HG03460 (cell line): Measurements from ENCODE around the gene CD7.
"Not testable (repeated sequence)": the region's sequence is repeated elsewhere in the genome, so short reads cannot be mapped to it uniquely, and the experiment has no call there.

Source experiments
- ATAC-seq: cut with Tn5 transposase; IDR thresholded peaks from one replicate; pipeline ENCODE4 v1.9.1; 2021; ENCODE audit not compliant: unreplicated experiment

CD7 gene

DNA sequence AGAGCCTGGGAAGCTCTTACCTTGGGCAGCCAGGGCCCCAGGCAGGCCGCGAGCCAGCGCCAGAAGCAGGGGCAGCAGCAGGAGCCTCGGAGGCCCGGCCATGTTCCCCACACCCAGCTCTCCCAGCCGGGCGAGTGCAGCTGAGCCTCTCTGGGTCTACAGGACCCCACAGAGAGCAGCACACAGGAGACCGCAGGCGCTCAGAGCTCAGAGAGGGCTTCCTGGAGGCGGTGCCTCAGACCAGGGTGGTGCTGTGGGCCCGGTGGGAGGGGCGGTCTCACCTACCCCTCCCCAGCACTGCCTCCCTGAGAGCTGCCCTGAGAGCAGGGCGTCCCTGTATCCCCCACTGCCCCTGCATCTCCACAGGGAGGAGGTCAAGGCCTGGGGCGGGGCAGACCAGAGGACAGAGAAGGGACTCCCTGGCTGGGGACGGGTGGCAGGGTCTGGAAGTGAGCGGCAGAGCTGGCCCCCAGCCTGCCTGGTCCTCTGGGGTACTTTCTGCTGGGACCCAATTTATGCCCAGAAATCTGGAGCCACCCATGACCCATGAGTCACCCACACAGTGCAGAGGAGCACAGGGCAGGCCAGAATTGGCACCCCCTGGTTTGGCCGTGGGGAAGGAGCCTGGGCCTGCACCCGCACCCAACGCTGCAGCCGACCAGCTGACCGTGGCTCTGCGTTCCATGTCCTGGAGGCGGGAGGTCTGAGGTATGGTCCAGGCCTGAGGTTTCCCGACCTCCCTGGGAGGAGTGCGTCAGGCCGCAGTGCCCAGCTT, at the start of gene CD7:
CD7 (minus strand) TSS at position 215 of the 775 bp plus-strand sequence; CDS start at position 102, 113 bp downstream.
- ATAC-seq: no peak

DNA sequence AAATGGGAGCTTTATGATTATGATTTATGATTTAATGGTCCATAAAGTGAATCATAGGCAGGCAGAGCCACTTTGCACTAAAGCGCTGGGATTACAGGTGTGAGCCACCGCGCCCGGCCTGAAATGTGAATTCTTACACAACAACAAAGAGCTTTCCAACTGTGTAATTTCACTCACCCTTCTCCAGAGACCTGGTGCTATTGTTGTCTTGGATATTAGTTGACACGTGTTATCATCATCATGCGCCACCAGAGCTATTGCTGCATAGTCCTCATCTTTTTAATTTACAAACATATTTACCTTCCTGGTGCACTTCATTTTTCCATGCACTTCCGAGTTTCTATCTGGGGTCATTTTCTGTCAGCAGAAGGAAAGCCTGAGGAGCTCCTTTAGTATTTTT, 49.3 kb upstream of the CD7 start:
- no peak for ATAC-seq

DNA sequence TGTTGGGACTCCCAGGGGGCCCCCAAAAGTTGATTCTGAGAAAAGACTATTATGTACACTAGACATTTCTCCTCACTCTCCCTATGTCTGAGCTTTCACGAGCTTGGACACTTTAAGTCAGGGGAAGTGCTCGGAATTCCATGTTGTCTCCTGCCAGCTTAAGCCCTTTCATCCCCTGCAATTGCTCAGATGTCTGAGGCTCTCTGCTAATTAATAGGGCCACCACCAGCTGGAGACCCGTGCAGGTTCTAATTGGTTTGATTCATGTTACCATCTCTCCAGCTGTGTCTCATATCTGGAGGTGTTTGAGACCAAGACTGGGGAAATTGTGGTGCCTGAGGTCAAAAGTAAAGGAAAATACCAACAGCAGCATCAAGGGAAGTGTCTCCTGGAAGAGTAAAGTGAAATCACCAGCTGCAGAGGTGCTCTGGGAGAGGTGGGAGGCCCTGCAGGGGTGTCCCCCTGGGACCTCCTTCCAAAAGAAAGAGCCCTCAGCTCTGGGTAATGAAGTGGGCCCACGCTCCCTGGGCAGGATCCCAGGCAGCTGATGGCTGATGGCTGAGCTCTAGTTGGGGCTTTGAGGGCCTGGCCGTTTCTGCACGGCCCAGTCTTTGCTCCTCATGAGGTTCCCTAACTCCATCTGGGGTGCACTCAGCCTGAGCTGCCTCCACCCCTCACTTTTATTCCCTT, 48.3 kb upstream of the CD7 start:
- ATAC-seq: no peak

DNA sequence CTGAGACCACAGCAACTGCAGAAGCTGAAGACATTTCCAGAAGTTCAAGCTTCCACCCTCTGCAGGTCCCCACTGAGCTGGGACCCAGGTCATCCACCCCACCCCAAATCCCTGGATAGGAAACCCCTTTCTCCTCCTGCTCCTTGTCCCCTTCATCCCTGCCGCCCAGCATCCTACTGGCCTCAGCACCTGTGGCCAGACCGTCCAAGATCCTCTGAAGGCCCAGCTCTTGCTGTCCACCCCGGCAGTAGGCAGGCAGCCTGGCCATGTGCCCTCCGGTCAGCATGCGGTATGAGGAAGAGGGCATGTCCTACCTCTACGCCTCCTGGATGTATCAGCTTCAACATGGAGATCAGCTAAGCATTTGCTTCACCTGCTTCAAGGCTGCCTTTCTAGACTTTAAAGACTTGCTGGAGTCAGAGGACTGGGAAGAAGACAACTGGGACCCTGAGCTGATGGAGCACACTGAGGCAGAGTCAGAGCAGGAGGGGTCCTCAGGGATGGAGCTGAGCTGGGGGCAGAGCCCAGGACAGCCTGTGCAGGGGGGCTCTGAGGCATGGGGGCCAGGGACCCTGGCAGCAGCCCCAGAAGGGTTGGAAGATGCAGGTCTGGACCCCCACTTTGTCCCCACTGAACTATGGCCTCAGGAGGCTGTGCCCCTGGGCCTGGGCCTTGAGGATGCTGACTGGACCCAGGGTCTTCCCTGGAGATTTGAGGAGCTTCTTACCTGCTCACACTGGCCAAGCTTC, 44.7 kb upstream of the CD7 start:
- ATAC-seq: no peak

DNA sequence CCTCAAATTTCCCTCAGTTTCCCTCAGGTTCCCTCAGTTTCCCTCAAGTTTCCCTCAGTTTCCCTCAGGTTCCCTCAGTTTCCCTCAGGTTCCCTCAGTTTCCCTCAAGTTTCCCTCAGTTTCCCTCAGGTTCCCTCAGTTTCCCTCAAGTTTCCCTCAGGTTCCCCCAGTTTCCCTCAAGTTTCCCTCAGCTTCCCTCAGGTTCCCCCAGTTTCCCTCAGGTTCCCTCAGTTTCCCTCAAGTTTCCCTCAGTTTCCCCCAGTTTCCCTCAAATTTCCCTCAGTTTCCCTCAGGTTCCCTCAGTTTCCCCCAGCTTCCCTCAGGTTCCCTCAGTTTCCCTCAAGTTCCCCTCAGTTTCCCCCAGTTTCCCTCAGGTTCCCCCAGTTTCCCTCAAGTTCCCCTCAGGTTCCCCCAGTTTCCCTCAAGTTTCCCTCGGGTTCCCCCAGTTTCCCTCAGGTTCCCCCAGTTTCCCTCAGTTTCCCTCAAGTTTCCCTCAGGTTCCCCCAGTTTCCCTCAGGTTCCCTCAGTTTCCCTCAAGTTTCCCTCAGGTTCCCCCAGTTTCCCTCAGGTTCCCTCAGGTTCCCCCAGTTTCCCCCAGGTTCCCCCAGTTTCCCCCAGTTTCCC, 42.2 kb upstream of the CD7 start:
- ATAC-seq: not testable (repeated sequence)

DNA sequence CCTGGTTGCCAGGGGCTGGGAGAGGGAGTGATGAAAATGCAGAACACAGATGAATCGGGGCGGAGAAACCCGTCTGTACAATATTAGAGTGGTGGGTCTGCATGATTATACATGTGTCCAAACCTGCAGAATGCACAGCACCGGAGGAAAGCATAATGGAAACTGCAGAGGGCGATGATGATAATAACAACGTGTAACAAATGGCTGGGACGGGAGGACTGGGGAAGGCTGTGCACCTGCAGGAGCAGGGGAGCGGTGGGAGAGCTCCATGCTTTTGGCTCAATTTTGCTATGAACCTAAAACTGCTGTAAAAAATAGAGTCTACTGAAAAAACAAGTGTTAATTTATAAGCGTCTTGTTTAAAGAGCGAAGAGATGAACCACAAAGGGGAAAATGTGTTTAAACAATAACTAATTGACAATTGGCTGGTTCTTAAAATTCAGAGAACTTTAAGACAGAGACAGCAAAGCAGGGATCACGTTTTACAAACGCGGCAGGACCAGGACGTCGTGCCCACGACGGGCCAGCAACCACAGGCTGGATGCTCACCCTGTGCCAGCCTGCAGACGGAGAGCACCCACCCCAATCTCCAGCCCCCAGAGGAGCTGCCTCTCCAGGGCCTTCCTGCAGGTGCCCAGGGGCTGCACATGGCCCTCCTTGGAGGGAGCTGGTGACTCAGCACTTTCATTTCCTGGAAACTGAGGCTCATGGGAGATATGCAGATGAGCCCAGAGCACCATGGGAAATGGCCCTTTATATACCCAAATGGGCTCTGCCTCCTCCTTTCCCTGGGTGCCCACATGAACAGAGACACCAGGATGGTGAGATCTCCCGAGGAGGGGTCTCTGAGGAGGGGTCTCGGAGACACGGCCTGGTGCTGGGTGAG, 41.3 kb upstream of the CD7 start, which contains the start of gene TEX19:
TEX19 (plus strand) TSS at position 783 of the 886 bp plus-strand sequence. CDS start 2,904 bp downstream, outside the sequence.
- ATAC-seq: no peak

DNA sequence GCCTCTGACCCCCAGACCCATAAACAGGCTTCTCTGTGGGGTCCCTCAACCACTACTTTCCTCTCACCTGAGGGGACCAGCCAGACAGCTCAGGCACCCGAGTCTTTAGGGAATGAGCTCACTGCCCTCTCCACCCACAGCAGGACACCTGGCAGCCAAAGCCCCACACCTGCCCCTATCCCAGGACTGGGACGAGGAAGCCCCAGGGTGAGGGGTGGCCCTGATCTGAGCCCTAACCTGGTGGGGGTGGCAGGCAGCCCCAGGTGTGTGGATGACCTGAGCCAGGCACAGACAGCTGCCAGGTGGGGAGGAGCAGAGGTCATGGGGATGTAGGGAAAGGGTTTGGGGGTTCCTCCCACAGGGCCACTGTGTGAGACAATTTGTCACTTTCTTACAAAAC, 40.0 kb upstream of the CD7 start:
- no peak for ATAC-seq

DNA sequence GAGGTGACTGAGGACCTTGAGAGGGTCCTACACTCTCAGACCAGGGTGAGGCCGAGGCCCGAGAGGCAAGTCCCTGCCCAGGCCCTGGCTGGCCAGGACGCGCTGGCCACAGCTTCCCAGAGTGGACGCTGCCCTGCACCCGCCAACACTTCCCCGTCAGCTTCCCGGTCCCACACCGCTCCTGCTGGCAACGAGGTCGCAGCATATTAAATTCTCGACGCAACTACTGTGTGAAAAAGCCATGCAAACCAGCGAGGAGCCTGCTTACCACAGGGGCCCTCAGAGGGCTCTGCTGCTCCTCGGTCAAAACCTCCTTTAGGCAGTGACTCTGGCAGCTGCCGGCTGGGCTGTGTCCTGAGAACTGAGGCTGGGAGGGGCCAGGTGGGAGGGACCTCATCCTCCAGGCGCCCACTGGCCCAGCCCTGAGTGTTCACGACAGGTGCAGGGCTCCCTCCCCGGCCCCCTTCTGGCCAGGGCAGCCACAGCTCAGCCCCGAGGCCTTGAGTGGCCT, 39.5 kb upstream of the CD7 start:
- no peak for ATAC-seq

DNA sequence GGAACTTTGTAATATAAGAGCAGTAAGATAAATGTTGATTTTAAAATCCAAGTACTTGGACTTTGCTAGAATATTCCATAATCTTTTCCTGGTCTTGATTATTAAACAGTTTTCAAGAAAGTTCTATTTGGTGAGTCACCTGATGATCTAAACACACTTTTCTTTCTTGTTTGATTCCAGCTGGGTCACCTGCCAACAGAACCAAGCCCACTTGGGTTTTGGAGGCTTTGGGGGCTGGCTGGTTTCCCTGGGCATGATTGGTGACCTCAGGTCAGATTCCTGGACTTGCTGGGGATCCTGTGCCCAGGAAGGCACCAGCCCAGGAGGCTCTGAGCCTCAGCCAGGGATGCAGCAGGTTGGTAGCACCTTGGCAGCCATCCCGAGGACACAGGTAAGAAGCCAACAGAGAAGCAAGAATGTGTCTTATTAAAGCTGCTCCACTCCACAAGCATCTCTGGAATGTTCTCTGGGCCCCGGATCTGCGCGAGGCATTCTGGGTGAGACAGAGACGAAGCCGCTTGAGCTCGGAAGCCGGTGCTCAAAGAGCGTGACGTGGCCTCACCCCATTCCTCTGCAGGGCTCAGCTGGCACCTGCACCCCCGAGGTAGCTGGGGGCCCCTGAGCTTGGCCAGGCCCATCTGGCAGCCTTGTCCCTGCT, 38.5 kb upstream of the CD7 start:
- ATAC-seq: no peak

DNA sequence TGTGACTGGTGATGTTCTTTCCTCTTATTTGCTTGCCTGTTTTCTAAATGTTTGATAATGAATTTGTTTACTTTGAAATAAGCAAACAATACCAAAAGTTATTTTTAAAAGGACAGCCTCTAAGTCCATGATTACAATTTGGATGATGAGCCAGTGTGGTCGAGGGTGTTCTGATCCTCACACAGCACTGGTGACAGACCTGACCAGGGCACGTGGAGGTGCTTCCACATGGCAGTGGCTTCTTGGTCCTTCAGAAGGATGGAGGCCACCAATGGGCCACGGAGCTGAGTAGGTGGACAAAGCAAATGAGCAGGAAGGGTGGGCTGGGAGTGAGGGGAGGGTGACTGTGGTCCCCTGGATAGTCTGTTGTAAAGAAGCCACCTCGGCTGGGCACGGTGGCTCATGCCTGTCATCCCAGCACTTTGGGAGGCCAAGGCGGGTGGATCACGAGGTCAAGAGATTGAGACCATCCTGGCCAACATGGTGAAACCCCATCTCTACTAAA, 37.4 kb upstream of the CD7 start:
- ATAC-seq: no peak

DNA sequence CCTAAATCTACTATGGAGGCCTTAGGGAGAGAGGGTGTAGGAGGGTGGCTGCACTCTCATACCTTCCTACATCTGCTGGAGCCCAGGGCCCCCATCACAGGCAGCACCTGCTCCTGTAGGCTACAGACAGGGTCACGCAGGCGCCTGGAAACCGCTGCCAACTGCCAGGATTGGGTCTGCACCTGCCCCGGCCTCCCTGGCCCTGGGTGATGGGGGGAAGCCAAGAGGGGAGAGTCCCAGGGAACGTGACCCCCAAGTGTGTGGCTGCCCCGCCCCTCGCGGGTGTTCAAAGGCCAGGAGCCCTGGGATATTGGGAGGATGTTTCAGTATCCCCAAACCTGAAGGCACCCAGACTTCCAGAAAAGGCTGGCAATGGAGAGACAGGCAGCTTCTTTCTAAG, 36.1 kb upstream of the CD7 start:
- ATAC-seq: no peak

DNA sequence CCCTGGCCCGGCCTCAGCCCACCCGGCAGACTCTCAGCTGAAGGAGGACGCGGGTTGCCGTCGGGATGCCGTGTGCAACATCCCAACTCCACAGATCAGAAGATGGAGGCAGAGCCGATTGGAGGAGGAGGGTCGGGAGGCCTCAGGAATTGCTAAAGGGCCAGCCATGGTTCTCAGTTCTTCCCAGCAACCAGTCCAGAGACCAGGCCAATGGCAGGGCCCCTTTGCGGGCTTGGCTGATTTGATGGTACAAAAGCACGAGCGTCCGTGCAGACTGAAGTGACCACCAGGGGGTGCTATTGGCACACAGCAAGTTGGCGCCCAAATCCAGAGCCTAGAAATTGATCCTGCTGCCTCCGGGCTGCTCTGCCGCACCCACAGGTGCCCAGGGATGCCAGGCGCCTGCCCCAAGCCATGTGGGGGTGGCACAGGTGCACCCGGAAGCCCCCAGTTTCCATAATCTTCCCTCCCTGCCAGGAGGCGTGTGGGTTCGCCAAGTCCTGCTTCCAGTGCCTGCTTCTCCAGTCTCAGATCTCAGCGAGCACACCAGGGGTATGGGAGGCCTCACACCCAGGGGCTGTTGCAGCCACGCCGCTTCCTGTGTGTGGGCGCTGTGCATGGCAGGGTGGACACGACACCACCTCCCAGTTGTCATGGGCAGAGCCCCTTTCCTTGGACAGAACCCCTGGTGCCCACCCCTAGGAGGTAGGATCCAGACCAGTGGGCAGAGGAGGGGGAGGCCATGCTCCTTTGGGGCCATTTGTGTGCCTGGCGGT, 34.5 kb upstream of the CD7 start:
- peak; percentile 51 for ATAC-seq

DNA sequence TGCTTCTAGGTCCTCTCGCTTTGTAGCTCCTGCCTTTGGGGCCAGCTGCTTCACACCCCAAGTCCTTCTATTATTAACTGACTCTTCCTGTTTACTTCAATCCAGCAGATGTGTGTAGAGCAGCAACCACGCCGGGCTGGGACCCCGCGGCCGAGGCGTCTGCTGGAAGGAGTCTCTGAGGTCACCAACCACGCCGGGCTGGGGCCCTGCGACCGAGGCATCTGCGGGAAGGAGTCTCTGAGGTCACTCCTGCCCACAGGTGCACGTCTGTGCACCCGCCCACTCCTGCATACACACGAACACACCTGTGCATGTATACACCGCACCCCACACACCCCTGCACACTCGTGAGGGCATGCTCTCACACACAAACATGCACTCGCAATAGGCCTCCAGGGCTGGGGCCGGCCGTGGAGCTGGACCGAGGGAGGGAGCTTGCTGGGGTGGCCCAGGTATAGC, 33.9 kb upstream of the CD7 start:
- ATAC-seq: peak; percentile 44

DNA sequence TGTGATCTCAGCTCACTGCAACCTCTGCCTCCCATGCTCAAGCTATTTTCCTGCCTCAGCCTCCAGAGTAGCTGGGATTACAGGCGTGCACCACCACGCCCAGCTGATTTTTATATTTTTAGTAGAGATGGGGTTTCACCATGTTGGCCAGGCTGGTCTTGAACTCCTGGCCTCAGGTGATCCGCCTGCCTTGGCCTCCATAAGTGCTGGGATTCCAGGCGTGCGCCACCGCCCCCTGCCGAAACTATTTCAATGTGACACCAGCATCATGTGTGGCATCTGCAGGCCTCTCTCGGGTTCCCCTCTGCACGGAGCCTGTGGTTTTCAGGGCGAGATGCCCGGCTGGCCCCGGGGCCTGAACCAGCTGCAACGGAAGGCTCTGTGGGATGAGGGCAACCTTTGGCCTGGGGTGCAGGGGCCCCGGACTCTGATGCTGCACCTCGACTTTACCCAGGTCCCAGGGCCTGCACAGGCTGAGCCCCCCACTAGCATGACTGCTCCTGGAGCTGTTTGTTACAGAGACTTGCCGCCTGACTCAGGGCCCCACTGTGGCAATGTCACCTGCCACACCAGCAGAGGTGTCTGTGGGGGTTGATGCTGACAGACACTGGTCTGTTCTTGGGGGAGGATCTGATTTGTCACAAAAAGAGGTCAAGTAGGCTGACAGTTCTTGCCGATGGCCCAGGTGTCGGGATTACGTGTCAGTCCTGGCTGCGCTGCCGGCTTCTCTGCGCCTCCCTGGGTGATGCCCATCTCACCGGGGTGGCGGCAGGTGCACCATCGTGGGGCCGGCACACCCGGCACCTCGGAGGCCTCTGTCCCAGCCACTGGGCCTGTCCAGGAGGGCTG, 33.0 kb upstream of the CD7 start:
- no peak for ATAC-seq

DNA sequence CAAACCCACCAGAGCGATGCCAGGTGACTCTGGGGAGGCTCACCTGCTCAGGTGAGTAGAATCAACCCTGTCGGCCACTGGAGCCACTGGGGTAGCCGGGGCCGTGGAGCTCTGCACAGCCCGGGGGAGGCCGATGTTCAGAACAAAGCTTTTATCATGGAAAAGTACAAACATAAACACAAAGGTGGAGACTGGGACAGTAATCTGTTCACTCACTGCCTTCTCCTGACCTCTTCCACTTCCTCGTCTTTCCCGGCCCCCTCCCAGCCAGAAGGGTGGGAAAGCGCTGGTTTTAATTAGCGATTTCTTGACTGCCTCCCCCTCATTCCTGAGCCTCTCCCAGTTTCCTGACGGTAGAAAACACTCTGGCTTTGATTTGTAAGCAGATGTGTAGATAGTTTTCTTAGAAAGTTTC, 31.9 kb upstream of the CD7 start:
- ATAC-seq: no peak

DNA sequence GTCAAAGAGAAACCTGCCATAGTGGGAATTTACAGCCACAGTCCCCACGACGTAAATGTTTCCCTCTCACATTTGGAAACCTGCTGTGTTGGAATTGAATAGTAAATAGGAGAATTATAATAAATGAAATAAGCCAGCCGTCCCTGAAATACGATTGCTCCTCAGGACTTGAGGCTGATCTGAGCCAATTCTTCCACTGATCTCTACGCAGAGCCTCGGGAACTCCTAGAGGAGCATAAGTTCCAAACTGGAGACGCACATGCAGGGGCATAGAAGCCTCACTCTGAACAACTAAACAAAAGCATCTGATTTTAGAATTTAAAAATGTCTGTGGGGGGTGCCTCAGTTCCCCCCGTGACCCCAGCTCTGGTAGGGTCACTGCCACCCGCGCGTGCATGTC, 31.5 kb upstream of the CD7 start:
- no peak for ATAC-seq

DNA sequence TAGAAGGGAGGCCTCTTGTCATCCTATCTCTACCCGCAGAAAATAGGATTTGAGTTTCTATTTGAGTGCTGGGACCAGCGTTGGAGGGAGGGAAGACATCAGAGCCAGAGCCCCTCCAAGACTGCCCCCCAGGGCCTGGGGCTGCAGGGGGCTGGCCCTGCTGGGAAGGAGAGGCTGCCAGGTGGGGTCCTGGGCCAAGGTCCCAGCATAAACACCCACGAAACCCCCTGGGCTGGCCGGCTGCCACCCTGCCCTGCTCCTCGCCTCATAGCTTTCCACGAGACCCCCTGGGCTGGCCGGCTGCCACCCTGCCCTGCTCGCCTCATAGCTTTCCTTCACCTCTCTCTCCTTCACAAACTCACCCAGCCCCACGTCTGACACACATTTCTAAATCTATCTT, 31.0 kb upstream of the CD7 start:
- ATAC-seq: no peak

DNA sequence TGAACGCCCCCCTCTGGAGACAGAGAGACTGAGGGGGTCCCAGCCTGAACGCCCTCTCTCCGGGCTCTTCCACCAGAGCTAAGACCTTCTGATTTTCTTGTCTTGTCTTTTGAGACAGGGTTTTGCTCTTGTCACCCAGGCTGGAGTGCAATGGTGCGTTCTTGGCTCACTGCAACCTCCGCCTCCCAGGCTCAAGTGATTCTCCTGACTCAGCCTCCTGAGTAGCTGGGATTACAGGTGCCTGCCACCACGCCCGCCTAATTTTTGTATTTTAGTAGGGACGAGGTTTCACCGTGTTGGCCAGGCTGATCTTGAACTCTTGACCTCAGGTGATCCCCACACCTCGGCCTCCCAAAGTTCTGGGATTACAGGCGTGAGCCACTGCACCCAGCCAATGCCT, 30.6 kb upstream of the CD7 start:
- not testable (repeated sequence) for ATAC-seq
